Mammary epithelial cell (primary cell): ENCODE results near the gene ITGAV.

Source experiments
- CTCF ChIP-seq, 2 donors: IDR thresholded peaks in 1 of 2; conservative IDR thresholded peaks in 1 of 2; 2 replicates each; pipeline ENCODE4 v1.5.1; 2011 to 2012; ENCODE audit warnings: inconsistent platforms in 2 of 2, low read length in 2 of 2, mild to moderate bottlenecking in 2 of 2, control low read depth in 1 of 2, low read depth in 1 of 2; ENCODE audit not compliant: insufficient read depth in 1 of 2; ENCODE audit errors: extremely low read depth in 1 of 2
- EZH2 ChIP-seq: IDR thresholded peaks from 2 replicates; pipeline ENCODE4 v1.6.1; 2012; ENCODE audit warnings: low read length, inconsistent platforms, borderline replicate concordance

GRCh38 chr2:186542002-186542401 is 47.9 kb upstream of the ITGAV start:
- TF ChIP-seq CTCF (conservative IDR thresholded peaks at IDR 0.05 in 1 of 2, IDR thresholded peaks at IDR 0.05 in 1 of 2; ENCODE audit: extremely low read depth in 1 of 2, insufficient read depth in 1 of 2, low read depth in 1 of 2, low read length in 2 of 2) (no peak), EZH2 (no peak)
